Mesothelial cell of epicardium (in vitro differentiated cells): Measurements from ENCODE around the gene H6PD. TPM values are rescaled to one million over a fixed set of nuclear protein-coding genes. Genes with fewer than 3 reads are reported as not detected.
A peak's percentile ranks its signal among the peaks of the same experiment; 100 is the strongest.

Experiments used
- DNase-seq, 2 experiments: peaks; one replicate each; pipeline ENCODE4 v3.0.0; 2021; ENCODE audit warnings: low spot score in 2 of 2; ENCODE audit not compliant: unreplicated experiment in 2 of 2
- H3K27ac Mint-ChIP-seq: 2 replicates; pipeline ENCODE4 v1.8.0; 2021; ENCODE audit warnings: mixed read lengths
- H3K27me3 Mint-ChIP-seq: 2 replicates; pipeline ENCODE4 v1.8.0; 2021; ENCODE audit warnings: low read depth, mixed read lengths
- H3K36me3 Mint-ChIP-seq: 2 replicates; pipeline ENCODE4 v1.8.0; 2021; ENCODE audit warnings: mixed read lengths
- H3K4me1 Mint-ChIP-seq: 2 replicates; pipeline ENCODE4 v1.8.0; 2021; ENCODE audit warnings: mixed read lengths
- H3K4me3 Mint-ChIP-seq: 2 replicates; pipeline ENCODE4 v1.8.0; 2021; ENCODE audit warnings: mild to moderate bottlenecking, moderate library complexity, mixed read lengths
- H3K9me3 Mint-ChIP-seq: 2 replicates; pipeline ENCODE4 v1.8.0; 2021; ENCODE audit warnings: mixed read lengths
- total RNA-seq: library from RNA; stranded (reverse); gene quantifications from 3 replicates; pipeline ENCODE4 v1.2.1, GENCODE V29; 2021
- TF ChIP-seq, protein P1 (sequence below): fragments of 200-600 bp; sonication (generic); IDR thresholded peaks from one replicate; pipeline ENCODE4 v1.5.0; 2021; ENCODE audit warnings: antibody characterized with exemption; ENCODE audit not compliant: unreplicated experiment

The H6PD gene
- total RNA-seq, 1 donor from 2014 or later = 73.1 TPM

DNA sequence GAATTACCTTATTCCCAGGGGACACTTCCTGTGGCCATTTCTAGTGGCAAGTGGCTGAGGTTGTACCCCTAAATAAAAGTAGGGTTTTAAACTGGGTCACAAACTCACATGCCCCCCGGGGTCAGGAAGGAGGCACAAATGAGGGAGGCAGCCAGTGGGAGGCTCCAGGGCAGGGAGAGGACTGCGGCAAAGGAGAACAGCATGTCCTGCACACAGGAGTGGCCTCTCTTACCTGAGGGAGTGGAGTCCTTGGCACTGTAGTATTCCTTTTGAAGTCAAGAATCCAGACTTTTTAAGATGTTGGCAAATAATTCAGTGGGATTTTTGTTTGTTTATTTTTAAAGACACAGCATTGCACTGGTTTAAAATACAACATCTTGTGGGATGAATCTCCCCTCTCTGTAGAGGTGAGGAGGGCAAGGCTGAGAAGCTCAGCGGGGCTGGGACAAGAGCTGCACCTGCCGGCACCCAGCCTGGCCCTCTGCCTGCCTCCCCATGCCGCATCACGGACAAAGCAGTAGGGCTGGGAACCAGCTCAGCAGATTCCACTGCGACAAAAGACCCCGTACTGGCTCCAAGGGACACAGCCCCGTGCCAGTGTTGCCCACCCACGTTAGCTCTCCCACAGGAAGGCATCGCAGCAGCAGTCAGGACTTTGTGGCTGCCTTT, 80.3 kb downstream of the H6PD start:
- Mint-ChIP-seq H3K4me1 (peaks cover 22% of the 10 kb centered on the region), H3K9me3 (no peaks in the 10 kb centered on the region), H3K36me3 (no peaks in the 10 kb centered on the region), H3K4me3 (no peak overlapping the region), H3K27ac (peak overlapping the region; percentile 56), H3K27me3 (no peaks in the 10 kb centered on the region)
- no peak for DNase-seq
- TF ChIP-seq, protein P1, sequence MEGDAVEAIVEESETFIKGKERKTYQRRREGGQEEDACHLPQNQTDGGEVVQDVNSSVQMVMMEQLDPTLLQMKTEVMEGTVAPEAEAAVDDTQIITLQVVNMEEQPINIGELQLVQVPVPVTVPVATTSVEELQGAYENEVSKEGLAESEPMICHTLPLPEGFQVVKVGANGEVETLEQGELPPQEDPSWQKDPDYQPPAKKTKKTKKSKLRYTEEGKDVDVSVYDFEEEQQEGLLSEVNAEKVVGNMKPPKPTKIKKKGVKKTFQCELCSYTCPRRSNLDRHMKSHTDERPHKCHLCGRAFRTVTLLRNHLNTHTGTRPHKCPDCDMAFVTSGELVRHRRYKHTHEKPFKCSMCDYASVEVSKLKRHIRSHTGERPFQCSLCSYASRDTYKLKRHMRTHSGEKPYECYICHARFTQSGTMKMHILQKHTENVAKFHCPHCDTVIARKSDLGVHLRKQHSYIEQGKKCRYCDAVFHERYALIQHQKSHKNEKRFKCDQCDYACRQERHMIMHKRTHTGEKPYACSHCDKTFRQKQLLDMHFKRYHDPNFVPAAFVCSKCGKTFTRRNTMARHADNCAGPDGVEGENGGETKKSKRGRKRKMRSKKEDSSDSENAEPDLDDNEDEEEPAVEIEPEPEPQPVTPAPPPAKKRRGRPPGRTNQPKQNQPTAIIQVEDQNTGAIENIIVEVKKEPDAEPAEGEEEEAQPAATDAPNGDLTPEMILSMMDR = no peak

GRCh38 chr1:9315411-9316079, 81.0 kb downstream of the H6PD start:
- peaks cover 28% of the 10 kb centered on the region for H3K4me1 Mint-ChIP-seq
- no peak for DNase-seq
- H3K4me3 Mint-ChIP-seq = no peak overlapping the region
- TF ChIP-seq, protein P1 = no peak
- H3K9me3 Mint-ChIP-seq = no peaks in the 10 kb centered on the region
- no peaks in the 10 kb centered on the region for H3K36me3 Mint-ChIP-seq
- H3K27ac Mint-ChIP-seq = peak overlapping the region; percentile 39
- H3K27me3 Mint-ChIP-seq = no peaks in the 10 kb centered on the region

DNA sequence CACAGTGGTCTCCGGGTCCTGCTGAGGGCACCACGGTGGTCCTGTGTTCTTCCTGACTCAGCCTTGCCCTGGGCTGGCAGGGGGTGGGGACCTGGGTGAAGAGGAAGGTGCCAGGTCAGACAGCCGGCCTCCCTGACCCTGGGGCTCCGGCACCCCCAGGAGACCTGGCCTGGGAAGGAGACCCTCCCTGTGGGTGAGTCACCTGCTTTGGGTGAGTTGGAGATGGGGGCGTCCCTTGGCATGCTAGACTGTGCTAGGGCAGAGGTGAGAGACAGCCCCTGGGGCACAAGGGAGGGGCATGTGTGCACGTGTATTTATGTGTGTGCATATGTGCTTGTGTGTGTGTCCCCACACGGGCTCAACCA, 81.5 kb downstream of the H6PD start:
- Mint-ChIP-seq H3K27ac (no peak overlapping the region), H3K36me3 (no peaks in the 10 kb centered on the region), H3K4me1 (peaks cover 30% of the 10 kb centered on the region), H3K9me3 (no peaks in the 10 kb centered on the region), H3K4me3 (no peak overlapping the region), H3K27me3 (no peaks in the 10 kb centered on the region)
- TF ChIP-seq, protein P1 = no peak
- DNase-seq = no peak

GRCh38 chr1:9316512-9316911, 81.9 kb downstream of the H6PD start:
- Mint-ChIP-seq H3K27ac (no peak overlapping the region), H3K36me3 (no peaks in the 10 kb centered on the region), H3K4me1 (peaks cover 30% of the 10 kb centered on the region), H3K4me3 (no peak overlapping the region), H3K9me3 (no peaks in the 10 kb centered on the region), H3K27me3 (no peaks in the 10 kb centered on the region)
- TF ChIP-seq, protein P1 = no peak
- DNase-seq = no peak

DNA sequence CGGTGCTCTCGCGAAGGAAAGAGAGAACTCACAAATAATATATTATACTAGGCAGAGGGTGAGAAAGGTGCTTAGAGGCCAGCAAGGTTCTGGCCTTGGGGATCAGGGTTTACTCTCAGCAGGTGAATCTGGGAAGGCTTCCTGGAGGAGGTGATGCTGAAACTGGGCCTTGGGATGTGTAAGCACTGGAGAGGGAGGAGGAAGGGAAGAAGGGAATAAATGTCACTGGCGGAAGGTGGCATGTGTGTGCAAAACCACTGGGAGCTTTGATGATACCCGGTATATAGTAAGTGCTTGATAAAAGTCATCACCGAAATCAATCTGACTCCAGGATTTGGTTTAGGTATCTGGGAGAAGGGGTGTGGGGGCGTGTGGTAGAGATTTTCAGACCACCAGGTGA, 82.5 kb downstream of the H6PD start:
- H3K27me3 Mint-ChIP-seq = no peaks in the 10 kb centered on the region
- no peak for DNase-seq
- no peaks in the 10 kb centered on the region for H3K36me3 Mint-ChIP-seq
- TF ChIP-seq, protein P1 = no peak
- no peaks in the 10 kb centered on the region for H3K9me3 Mint-ChIP-seq
- H3K27ac Mint-ChIP-seq = no peak overlapping the region
- peaks cover 31% of the 10 kb centered on the region for H3K4me1 Mint-ChIP-seq
- H3K4me3 Mint-ChIP-seq = no peak overlapping the region
